Eye (tissue), 1 donor: ENCODE data around the gene CORO2B.

ENCODE experiments used
- DNase-seq: peaks from one replicate; pipeline ENCODE4 v3.0.0-alpha.2; 2015

The CORO2B gene

DNA sequence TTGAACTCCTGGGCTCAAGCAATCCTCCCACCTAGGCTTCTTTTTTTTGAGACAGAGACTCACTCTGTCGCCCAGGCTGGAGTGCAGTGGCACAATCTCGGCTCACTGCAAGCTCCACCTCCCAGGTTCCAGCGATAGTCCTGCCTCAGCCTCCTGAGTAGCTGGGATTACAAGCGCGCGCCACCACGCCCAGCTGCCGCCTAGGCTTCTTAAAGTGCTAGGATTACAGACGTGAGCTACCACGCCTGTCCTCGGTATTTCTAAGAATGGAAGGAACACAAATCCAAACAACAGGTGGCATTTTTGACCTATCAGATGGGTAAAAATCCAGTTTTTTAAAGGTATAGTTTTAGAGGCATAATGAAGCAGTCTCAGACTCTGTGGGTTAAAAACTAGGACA is 128.1 kb downstream of the CORO2B start:
- DNase-seq = no peak

DNA sequence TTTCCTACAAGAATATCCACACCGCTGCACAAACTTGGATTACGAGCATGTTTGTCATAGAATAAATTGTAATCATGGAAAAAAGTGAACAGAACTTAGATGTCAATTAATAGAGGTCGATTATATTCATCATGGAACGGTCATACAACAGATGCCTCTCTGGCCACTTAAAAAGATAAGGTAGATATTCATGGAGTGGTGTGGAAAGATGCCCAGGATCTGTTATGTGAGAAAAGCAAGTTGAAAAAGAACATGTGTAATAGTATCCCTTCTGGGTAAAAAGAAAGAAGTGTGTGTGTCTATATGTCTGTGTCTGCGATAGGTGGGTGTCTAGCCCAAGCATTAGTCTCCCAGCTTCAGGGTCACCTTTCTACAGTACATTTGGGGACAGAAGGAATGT is 128.6 kb downstream of the CORO2B start:
- no peak for DNase-seq

DNA sequence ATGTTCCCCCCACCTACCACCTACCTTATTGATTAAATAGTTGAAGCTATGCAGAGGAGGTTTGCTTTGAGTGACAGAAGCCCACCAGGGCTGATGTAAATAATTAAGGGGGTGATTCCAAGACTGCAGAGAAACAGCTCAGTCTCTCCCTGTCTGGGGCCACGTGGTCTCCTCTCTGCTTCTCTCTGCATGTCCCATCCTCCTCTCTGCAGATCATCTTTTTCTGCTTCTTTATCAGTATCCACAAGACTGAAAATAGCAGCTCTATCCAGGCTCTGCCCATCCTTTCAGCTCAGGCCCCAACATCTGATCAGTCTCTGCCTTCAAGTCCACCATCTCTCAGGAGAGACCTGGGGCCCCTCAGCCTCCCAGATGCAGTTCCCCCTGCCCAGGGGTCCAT is 131.1 kb downstream of the CORO2B start:
- DNase-seq = no peak

DNA sequence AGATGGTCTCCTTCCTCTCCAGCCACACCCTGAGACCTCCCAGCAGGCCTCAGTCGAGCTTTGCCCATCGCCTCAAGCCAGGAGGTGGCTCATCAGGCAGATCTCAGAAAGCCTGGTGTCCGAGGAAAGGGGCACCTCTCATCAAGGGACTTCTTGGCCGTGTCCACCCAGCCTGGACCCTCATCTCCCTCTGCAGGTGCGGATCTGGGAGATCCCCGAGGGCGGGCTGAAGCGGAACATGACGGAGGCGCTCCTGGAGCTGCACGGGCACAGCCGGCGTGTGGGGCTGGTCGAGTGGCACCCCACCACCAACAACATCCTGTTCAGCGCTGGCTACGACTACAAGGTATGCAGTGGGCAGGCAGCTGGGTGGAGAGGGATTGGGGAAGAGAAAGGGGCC is 131.7 kb downstream of the CORO2B start:
- no peak for DNase-seq

DNA sequence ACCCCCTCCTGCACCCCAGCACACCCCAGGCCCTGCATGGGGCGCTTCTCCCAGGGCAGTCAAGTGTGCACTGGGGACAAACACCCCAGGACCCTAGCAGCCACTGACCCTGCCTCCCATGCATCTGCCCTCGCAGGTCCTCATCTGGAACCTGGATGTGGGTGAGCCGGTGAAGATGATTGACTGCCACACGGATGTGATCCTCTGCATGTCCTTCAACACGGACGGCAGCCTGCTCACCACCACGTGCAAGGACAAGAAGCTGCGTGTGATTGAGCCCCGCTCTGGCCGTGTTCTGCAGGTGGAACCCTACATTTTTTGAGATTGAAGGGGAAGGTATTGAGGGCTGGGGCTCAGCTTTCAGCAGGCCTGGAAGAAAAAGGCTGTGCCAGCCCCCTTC is 132.6 kb downstream of the CORO2B start:
- no peak for DNase-seq

DNA sequence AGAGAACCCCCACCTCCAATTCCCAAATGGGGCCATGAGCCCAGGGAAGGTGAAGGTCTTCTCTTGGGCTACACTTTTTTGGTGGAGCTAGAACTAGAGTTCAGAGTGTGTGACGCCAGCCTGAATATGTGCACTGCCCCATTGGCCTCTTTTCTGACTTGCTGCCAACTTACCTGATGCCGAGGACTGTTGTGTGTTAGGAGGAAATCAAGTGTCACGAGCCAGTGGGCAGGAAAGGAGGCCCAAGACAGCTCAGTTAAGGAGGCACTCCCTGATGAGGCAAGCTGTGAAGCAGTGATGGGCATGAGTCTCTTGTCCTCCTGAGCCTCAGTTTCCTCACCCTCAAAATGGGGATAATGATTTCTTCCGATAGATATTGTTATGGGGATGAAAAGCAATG is 134.1 kb downstream of the CORO2B start:
- DNase-seq = no peak

DNA sequence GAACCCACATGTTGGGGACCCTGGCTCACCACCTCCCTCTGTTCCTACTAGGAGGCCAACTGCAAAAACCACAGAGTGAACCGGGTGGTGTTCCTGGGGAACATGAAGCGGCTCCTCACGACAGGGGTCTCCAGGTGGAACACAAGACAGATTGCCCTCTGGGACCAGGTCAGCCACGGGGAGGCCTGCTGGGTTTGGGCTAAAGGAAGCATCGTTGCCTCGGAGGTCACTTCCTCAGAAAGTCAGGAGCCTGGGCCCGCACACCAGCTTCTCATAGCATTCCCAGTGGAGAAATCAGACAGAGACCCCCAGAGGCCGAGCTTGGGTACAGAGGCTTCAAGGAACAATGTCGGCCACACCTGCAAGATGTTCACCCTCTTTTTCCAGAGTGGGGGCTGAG is 135.1 kb downstream of the CORO2B start:
- no peak for DNase-seq

DNA sequence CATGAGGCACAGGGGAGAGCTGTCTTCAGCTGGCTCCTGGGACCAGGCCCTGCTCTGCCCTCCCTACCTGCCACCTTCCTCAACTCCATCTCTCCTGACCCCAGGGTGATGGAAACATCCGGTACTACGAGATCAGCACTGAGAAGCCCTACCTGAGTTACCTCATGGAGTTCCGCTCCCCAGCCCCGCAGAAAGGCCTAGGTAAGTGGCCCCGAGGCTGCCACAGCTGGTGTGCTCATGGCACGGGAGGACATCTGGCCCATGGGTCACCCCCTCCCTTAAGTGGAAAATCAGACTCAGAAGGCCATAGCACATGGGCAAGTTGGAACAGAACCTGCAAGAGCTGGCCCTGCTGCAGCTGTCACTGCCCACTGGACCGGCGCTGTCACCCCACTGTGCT is 136.3 kb downstream of the CORO2B start:
- DNase-seq = no peak

DNA sequence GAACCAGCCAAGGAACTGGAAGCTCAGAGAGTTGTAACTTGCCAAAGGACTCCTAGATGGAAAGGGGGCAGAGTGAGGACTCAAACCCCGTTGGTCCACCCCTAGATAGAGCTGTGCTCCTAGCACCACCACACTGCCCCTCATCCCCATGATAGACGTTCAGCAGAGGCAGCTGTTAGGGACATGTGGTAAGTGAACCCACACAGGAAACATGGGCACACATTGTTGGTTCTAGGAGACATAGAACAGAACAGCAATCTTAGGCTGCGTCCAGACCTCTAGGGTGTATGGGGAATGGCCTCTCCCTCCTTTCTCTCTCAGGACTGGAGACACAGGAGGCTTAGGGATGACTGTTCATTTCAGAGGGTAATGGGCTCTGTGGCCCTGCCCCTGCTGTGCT is 139.2 kb downstream of the CORO2B start:
- DNase-seq = no peak

DNA sequence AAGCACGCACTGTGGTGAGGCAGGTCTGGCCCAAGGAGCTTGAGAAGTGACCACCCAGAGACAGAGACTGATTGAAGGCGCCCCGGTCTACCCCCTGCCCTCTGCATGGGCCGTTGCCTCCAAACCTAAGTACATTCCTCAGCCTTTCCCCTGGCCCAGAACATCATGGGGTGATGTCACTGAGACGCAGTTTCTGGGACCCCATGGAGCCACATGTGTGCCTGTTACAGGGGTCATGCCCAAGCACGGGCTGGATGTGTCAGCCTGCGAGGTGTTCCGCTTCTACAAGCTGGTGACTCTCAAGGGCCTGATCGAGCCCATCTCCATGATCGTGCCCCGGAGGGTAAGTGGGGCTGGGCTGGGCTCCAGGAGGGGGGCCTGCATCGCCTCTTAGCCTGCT is 139.7 kb downstream of the CORO2B start:
- no peak for DNase-seq

DNA sequence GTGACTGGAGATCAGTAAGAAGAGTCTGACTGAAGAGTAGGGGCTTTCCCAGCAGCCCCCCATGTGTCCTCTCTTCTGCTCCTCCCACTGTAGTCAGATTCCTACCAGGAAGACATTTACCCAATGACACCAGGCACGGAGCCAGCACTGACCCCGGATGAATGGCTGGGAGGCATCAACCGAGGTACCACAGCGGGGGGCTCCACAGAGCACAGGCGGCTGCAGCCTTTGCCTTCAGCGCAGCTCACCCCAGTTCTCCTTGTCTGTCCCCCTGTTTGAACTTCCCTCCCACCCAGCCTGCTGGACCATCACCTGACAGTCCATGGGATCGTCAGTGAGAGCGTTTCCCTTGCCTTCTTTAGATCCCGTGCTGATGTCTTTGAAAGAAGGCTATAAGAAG is 140.3 kb downstream of the CORO2B start:
- no peak for DNase-seq

DNA sequence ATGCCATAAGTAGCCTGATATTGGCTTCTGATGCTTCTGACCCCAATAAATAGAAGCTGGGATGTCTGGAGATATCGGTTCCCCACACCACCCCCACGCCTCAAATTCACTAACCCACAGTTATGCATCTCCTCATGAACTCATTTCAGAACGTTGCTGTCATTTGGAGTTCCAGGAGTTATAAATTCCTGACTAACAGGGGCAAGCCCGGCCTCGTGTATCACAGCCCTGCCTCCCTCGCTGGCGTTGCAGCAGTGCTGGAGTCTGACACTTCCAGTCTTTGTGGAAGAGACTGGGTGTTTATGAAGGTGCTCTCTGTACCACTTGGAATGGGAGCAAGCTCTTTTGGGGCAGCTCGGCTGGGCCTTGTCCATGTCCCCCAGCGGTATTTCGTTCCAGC is 140.9 kb downstream of the CORO2B start:
- DNase-seq = no peak

DNA sequence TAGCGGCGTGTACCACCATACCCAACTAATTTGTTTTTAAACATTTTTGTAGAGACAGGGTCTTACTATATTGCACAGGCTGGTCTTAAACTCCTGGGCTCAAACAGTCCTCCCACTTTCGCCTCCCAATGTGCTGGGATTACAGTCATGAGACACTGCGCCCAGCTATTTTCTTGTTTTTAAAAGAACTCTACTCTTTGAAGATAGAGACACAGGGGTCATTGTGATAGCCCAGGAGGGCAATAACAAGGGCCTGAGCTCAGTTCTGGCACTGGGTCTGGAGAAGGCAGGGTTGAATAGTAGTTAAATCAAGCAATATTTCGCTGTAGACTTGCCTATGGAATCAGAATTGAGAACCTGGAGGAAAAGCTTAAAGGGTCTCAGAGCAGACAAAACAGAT is 143.1 kb downstream of the CORO2B start:
- DNase-seq = no peak

DNA sequence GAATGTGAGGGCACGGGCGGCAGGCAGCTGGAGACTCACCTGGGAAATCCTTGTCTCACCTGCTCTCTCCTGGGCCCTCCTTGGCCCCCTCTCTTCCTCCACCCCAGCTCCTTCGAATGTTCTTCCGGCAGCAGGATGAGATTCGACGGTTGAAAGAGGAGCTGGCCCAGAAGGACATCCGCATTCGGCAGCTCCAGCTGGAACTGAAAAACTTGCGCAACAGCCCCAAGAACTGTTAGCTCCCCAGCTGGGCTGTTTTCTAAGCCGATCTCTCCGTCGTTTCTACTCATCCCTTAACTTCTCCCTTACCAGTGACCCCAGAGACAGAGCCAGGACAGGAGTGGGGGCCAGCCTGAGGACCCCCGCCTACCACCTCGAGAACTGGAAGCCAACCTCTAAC is 146.9 kb downstream of the CORO2B start:
- no peak for DNase-seq

DNA sequence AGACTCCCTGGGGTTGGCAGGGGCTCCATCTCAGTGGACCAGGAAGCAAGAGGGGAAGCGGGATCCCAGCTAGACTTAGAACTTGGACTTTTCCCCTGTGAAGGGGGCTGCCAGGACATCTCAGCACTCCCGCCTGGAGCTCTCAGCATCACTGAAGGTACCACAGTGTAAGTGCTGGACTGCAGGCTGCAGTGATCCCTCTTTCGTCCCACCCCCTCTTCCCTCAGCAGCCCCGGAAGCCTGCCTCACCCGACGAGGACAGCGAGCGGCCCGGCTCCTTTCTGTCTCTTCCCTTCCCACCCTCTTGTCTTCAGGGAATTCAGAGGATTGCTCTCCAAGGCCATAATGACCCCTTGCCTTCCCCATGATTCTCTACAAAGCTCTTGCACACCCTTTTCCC is 147.5 kb downstream of the CORO2B start:
- DNase-seq = no peak

DNA sequence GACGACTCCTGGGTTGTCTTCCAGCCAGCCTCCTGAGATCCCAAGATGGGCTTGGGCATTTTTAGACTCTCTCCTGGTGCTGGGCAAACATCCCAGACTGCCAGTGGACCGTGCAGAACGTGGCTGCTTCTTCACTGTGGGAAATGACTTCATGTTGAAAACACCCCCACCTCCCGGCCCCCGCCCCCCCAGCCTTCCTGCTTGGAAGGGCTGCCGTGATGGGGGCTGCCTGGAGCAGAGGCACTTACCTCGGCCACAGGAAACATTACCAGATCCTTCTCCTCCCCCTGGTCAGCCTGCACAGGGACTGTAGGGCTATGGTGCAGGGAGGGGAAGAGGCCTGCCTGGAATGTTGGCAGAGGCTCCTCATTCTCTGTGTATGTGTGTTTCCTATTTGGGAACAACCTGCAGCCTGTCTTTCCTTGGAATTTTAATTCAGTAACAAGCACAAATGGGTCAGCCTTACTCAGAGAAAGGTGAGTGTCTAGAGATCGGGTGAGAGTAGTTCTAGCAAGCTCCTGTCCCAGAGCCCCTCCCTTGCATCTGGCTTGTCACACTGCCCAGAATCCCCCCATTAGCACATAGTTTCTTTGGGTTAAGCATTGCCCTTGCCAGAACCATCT is 151.1 kb downstream of the CORO2B start:
- DNase-seq = no peak

DNA sequence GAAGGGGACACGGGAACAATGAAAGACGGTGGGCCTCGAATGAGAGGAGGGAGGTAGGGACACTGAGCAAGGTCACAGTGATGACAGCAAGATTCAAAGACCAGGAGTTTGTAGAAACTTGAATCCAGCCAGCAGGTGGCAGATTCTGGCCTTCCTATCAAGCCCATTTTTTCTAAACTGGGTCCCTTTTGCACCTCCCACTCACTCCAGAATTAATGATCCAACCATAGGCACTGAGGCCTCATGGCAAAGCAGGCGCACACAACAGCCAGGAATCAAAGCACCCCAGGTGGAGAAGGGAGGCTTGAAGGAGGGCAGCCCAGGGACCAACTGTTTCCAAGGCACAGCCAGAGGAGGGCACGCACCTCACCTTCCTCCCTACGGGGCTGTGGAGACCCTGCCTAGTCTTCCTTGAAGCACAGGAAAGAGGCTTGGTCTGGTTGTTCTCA is 151.7 kb downstream of the CORO2B start:
- DNase-seq = peak; percentile 78

DNA sequence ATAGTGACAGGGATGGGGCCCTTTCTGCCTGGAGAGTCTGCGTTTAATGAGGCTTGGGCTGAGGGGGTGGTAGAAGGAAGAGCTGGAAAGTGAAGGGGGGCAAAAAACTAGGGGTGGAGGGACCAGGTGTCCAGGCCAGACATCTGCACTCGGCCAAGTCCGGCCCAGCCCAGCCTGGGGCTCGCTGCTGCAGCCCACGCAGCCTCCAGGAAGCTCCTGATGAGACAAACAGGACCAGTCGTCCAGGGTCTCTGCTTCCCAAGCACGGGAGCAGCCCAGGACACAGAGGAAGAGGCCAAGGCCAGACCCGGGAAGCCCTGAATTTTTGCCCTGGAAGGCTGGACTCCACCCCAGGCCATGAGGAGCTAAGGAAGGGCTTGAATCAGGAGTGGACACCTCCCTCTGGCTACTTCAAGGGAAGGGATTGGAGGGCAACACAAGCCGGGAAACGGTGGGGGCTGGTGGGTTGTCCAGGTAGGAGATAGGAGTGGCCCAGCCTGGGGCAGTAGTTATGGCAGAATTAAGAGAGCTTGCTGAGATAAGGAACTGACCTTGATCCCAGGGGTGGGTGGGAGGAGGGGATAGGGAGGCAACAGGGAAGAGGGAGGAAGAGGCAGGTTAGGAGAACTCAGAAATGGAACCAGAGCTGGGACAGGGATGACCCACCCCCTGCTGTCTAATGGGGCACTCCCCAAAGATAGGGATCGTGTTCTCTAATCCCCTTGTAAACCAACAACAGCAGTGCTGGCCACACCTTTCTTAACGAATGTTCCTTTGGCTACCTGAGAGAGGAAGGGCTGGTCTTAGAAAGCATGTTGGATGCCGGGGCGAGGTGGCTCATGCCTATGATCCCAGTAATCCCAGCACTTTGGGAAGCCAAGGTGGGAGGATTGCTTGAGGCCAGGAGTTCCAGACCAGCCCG is 152.4 kb downstream of the CORO2B start:
- no peak for DNase-seq

DNA sequence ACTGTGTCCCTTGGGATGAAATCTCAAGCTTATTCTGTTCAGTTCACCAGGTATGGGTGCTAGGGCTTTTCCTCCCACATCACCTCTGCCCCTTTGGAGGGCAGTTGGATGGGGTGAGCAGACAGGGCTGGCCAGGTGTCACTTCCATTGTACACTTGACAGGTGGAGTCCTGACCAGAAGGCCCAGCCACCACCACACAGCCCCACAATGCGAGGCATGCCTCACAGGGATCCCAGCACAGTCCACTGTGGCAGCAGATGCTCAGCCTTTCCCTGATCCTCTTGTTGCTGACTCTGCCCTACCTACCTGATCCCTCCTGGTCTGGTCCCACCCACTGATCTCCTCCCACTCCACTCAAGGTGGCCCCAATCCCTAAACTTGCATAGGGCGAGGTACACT is 153.7 kb downstream of the CORO2B start:
- no peak for DNase-seq

DNA sequence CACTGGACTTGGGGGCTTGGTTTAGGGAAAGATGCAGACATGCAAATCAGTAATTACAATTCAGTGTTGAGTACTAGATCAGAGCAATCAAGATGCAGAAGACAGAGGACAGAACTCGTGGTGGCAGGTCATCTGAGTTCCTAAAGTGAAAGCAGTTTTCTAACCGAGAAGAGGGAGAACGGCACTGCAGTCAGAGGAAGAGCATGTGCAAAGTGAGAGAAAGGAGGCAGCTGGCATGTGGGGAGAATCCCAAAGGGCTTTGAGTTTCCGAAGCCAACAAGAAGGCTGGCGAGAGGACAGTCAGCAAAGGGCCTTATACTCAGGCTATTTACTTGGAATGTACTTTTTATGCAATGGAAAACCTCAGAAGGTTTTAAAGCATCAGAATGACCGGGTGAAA is 154.9 kb downstream of the CORO2B start:
- DNase-seq = no peak

DNA sequence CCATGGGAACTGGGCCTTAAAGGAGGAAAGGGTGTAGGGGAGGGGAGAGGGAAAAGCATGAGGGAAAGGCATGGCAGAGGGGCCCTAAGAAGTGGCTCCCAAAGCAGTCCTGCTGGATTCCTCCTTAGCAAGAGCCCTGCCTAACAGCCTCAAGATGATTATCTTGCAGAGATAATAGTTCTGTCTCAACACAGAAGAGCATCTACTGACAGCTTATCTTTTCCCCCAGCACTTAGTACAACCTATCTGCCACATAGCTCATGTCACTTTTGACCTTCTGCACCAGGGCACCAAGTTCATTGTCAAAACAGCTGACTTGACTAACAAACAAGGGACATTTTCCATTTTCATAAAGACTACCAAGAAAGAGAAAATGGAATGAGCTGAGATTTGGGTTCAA is 155.6 kb downstream of the CORO2B start:
- DNase-seq = no peak

DNA sequence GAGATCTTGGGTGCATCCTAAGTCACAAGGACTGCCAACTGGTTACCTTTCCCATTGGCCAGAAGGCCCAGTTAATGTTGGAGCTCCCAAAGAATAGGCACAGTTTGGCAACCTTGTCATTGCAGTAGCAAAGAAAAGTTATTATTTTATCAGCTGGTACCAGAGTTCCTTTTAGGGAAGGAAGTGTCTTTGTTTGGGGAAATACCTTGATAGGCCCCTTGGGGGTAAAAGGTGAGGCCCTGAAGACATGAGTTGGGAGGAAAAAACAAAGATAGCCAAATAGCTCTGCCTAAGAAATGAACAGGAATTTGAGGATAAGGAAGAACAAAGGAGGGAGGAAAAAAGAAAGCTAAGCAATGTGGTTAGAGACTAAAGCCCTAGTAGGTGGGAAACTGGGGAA is 156.1 kb downstream of the CORO2B start:
- DNase-seq = no peak

DNA sequence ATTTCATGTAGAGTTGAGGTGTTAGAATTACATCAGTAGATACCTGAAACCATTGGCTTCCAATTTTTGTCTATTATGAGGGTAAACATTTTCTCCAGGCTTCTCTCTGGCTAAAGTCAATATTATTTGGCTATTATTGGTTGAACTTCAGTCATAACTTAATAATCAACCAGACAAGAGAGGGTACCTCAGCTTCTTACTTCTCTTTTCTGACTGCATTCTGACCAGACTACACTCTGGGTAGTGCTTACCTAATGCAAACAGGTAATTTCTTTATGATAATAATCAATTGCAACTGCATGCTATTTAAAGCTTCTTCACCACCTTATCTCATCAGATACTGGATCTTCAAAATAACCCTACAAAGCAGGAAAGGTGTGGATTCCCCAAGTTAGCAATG is 156.8 kb downstream of the CORO2B start:
- no peak for DNase-seq

DNA sequence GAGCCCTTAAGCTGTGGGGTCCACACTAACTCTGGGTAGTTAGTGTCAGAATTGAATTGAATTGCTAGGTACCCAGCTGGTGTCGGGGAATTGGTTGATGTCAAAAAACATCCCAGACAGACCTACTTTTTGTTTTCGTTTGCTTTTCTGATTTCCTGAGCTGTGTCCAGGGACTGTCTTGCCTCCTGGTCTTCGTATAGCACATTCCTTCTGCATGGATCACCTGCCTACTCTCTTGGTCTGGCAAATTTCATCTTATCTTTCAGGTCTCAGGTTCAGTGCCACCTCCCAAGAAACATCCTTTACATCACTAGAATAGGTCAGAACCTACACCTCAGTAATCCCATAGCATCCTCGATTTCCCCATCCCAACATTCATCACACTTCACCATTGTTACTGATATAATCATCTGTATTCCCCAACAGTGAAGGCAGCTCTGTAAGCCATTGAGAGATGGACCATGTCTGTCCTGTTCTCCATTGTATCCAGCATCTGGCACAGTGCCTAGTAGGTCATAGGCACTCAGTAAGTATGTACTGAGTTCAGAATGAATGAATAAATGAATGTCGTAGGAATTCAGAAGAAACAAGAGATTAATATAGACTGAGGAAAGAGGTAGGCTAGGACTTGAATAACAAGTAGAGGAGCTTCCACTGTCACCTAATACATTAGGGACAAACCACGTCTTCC is 160.7 kb downstream of the CORO2B start:
- no peak for DNase-seq
